Measurements from ENCODE around the gene RHOF.

The RHOF gene

GRCh38 chr12:121829250-121829918, 35.9 kb upstream of the RHOF start:
- DNase-seq (ENCODE audit: insufficient read length, low spot score): no peak
- TF ChIP-seq POLR2A (IDR thresholded peaks at IDR 0.05; ENCODE audit: low read depth, low read length) (no peak), POLR2AphosphoS5 (IDR thresholded peaks at IDR 0.05; ENCODE audit: low read depth, low read length) (no peak), PAX5 (IDR thresholded peaks at IDR 0.05; ENCODE audit: insufficient read depth, low read length, severe bottlenecking) (no peak), SPI1 (IDR thresholded peaks at IDR 0.05; ENCODE audit: low read depth, low read length) (no peak), TAF1 (IDR thresholded peaks at IDR 0.05; ENCODE audit: low read depth, low read length) (no peak), POU2F2 (IDR thresholded peaks at IDR 0.05; ENCODE audit: low read depth, low read length) (no peak)
- FAIRE-seq: no peak

- TF ChIP-seq POU2F2 (IDR thresholded peaks at IDR 0.05; ENCODE audit: low read depth, low read length) (no peak), SPI1 (IDR thresholded peaks at IDR 0.05; ENCODE audit: low read depth, low read length) (no peak), TAF1 (IDR thresholded peaks at IDR 0.05; ENCODE audit: low read depth, low read length) (no peak), POLR2A (IDR thresholded peaks at IDR 0.05; ENCODE audit: low read depth, low read length) (no peak), POLR2AphosphoS5 (IDR thresholded peaks at IDR 0.05; ENCODE audit: low read depth, low read length) (no peak), PAX5 (IDR thresholded peaks at IDR 0.05; ENCODE audit: insufficient read depth, low read length, severe bottlenecking) (no peak)
- no peak for DNase-seq (ENCODE audit: insufficient read length, low spot score)
- no peak for FAIRE-seq
Measured at GRCh38 chr12:121828826-121829225, 35.3 kb upstream of the RHOF start.

- DNase-seq (ENCODE audit: insufficient read length, low spot score) (no peak), FAIRE-seq (no peak)
- TF ChIP-seq SPI1 (IDR thresholded peaks at IDR 0.05; ENCODE audit: low read depth, low read length) (no peak), POU2F2 (IDR thresholded peaks at IDR 0.05; ENCODE audit: low read depth, low read length) (no peak), TAF1 (IDR thresholded peaks at IDR 0.05; ENCODE audit: low read depth, low read length) (no peak), PAX5 (IDR thresholded peaks at IDR 0.05; ENCODE audit: insufficient read depth, low read length, severe bottlenecking) (no peak), POLR2A (IDR thresholded peaks at IDR 0.05; ENCODE audit: low read depth, low read length) (no peak), POLR2AphosphoS5 (IDR thresholded peaks at IDR 0.05; ENCODE audit: low read depth, low read length) (no peak)
Measured at GRCh38 chr12:121828306-121828705, 34.8 kb upstream of the RHOF start.

- no peak for FAIRE-seq
- TF ChIP-seq TAF1 (IDR thresholded peaks at IDR 0.05; ENCODE audit: low read depth, low read length) (no peak), POU2F2 (IDR thresholded peaks at IDR 0.05; ENCODE audit: low read depth, low read length) (no peak), SPI1 (IDR thresholded peaks at IDR 0.05; ENCODE audit: low read depth, low read length) (no peak), PAX5 (IDR thresholded peaks at IDR 0.05; ENCODE audit: insufficient read depth, low read length, severe bottlenecking) (no peak), POLR2AphosphoS5 (IDR thresholded peaks at IDR 0.05; ENCODE audit: low read depth, low read length) (no peak), POLR2A (IDR thresholded peaks at IDR 0.05; ENCODE audit: low read depth, low read length) (no peak)
- no peak for DNase-seq (ENCODE audit: insufficient read length, low spot score)
Measured at GRCh38 chr12:121827351-121828099, 34.0 kb upstream of the RHOF start.

- TF ChIP-seq POU2F2 (IDR thresholded peaks at IDR 0.05; ENCODE audit: low read depth, low read length) (no peak), TAF1 (IDR thresholded peaks at IDR 0.05; ENCODE audit: low read depth, low read length) (no peak), PAX5 (IDR thresholded peaks at IDR 0.05; ENCODE audit: insufficient read depth, low read length, severe bottlenecking) (no peak), POLR2A (IDR thresholded peaks at IDR 0.05; ENCODE audit: low read depth, low read length) (no peak), POLR2AphosphoS5 (IDR thresholded peaks at IDR 0.05; ENCODE audit: low read depth, low read length) (no peak), SPI1 (IDR thresholded peaks at IDR 0.05; ENCODE audit: low read depth, low read length) (no peak)
- DNase-seq (ENCODE audit: insufficient read length, low spot score) (no peak), FAIRE-seq (no peak)
Measured at GRCh38 chr12:121826318-121827150, 33.0 kb upstream of the RHOF start.

GRCh38 chr12:121825041-121825523, 31.6 kb upstream of the RHOF start:
- FAIRE-seq: no peak
- no peak for DNase-seq (ENCODE audit: insufficient read length, low spot score)
- no peak for TF ChIP-seq SPI1 (IDR thresholded peaks at IDR 0.05; ENCODE audit: low read depth, low read length)

- DNase-seq (ENCODE audit: insufficient read length, low spot score) (no peak), FAIRE-seq (peak; percentile 75)
- TF ChIP-seq TAF1 (IDR thresholded peaks at IDR 0.05; ENCODE audit: low read depth, low read length) (no peak), PAX5 (IDR thresholded peaks at IDR 0.05; ENCODE audit: insufficient read depth, low read length, severe bottlenecking) (no peak), POLR2A (IDR thresholded peaks at IDR 0.05; ENCODE audit: low read depth, low read length) (no peak), POU2F2 (IDR thresholded peaks at IDR 0.05; ENCODE audit: low read depth, low read length) (no peak), SPI1 (IDR thresholded peaks at IDR 0.05; ENCODE audit: low read depth, low read length) (no peak), POLR2AphosphoS5 (IDR thresholded peaks at IDR 0.05; ENCODE audit: low read depth, low read length) (no peak)
Measured at GRCh38 chr12:121823727-121824115, 30.2 kb upstream of the RHOF start.

GRCh38 chr12:121823101-121823726, 29.7 kb upstream of the RHOF start:
- FAIRE-seq (no peak), DNase-seq (ENCODE audit: insufficient read length, low spot score) (no peak)
- no peak for TF ChIP-seq POLR2A (IDR thresholded peaks at IDR 0.05; ENCODE audit: low read depth, low read length)
- TF ChIP-seq TAF1 (IDR thresholded peaks at IDR 0.05; ENCODE audit: low read depth, low read length): no peak
- no peak for TF ChIP-seq SPI1 (IDR thresholded peaks at IDR 0.05; ENCODE audit: low read depth, low read length)
- no peak for TF ChIP-seq PAX5 (IDR thresholded peaks at IDR 0.05; ENCODE audit: insufficient read depth, low read length, severe bottlenecking)
- no peak for TF ChIP-seq POU2F2 (IDR thresholded peaks at IDR 0.05; ENCODE audit: low read depth, low read length)
- no peak for TF ChIP-seq POLR2AphosphoS5 (IDR thresholded peaks at IDR 0.05; ENCODE audit: low read depth, low read length)
